A549 treated with dexamethasone at 1 μM for 4 hours (cell line): ENCODE measurements around the gene CXCR4. TPM values are rescaled to one million over a fixed set of nuclear protein-coding genes. Genes with fewer than 3 reads are reported as not detected.

Experiments used
- total RNA-seq: library from RNA; stranded (reverse); fragments of 200-300 nt; extraction: Qiagen RNA extraction; gene quantifications from 5 replicates; pipeline ENCODE4 v1.2.3, GENCODE V29; 2022

CXCR4 gene
- 0.70 to 1.1 TPM (median 0.85 TPM) in 5 replicates for total RNA-seq

DNA sequence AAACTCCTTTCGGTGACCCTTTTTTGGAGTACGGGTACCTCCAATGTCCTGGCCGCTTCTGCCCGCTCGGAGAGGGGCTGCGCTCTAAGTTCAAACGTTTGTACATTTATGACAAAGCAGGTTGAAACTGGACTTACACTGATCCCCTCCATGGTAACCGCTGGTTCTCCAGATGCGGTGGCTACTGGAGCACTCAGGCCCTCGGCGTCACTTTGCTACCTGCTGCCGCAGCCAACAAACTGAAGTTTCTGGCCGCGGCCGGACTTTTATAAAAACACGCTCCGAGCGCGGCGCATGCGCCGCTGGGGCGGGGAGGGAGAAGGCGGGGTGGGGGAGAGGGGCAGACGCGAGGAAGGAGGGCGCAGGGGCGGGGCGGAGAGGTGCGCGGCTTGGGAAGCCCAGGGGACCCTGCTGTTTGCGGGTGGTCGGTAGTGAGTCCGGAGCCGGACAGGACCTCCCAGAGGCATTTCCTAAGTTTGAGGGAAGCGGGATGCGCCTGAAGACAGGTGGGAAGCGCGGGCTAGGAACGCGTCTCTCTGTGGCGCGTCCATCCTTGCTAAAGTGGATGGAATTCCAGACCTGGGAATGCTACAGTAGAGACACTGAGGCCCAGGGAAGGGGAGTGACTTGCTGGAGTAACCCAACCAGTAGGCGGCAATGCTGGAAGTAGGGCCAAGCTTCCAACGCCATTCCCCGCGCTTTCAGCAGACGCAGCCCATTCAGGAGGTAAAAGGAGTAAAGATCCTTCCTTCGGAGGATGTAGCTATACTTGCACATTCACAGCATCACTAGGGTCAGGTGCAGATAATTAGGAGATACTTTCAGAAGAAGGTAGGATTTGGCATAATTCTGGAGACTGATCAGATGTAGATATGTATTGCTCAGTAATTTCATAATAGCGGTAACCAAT, at the start of gene CXCR4:
CXCR4 (minus strand) TSS at position 241 of the 910 bp plus-strand sequence; CDS start at position 152, 89 bp downstream.

Other genes starting within 250 kb of the CXCR4 start
- gene MCM6, start 241.7 kb downstream of the CXCR4 start, total RNA-seq, result 44.8 to 53.5 TPM (median 47.8 TPM) in 5 replicates
- gene DARS1, start 132.5 kb downstream of the CXCR4 start, total RNA-seq, result 47.1 to 54.5 TPM (median 52.5 TPM) in 5 replicates